Measurements from ENCODE around the gene SLX4IP. TPM values are rescaled to one million over a fixed set of nuclear protein-coding genes. Genes with fewer than 3 reads are reported as not detected.
"Not testable (repeated sequence)": the region's sequence is repeated elsewhere in the genome, so short reads cannot be mapped to it uniquely, and the experiment has no call there.

Gene SLX4IP
- total RNA-seq, 1 experiment from 2014 or later = 5.7 TPM

- peak; percentile 34 for DNase-seq (ENCODE audit: low spot score)
Measured at GRCh38 chr20:10573273-10573950, 138.3 kb downstream of the SLX4IP start.

GRCh38 chr20:10573951-10574339, 138.8 kb downstream of the SLX4IP start:
- DNase-seq (ENCODE audit: low spot score) = no peak

GRCh38 chr20:10576411-10577090, 141.4 kb downstream of the SLX4IP start:
- DNase-seq (ENCODE audit: low spot score) = no peak

GRCh38 chr20:10577648-10578047, 142.5 kb downstream of the SLX4IP start:
- DNase-seq (ENCODE audit: low spot score) = no peak

- DNase-seq (ENCODE audit: low spot score) = peak; percentile 93
Measured at GRCh38 chr20:10578607-10579006, 143.5 kb downstream of the SLX4IP start.

- DNase-seq (ENCODE audit: low spot score) = no peak
Measured at GRCh38 chr20:10579942-10580341, 144.8 kb downstream of the SLX4IP start.

- DNase-seq (ENCODE audit: low spot score) = no peak
Measured at GRCh38 chr20:10580700-10581099, 145.6 kb downstream of the SLX4IP start.

GRCh38 chr20:10581823-10582222, 146.7 kb downstream of the SLX4IP start:
- DNase-seq (ENCODE audit: low spot score) = peak; percentile 48

GRCh38 chr20:10584371-10584770, 149.3 kb downstream of the SLX4IP start:
- DNase-seq (ENCODE audit: low spot score) = no peak

- no peak for DNase-seq (ENCODE audit: low spot score)
Measured at GRCh38 chr20:10585308-10585707, 150.2 kb downstream of the SLX4IP start.

- DNase-seq (ENCODE audit: low spot score) = no peak
Measured at GRCh38 chr20:10586296-10586695, 151.2 kb downstream of the SLX4IP start.

- DNase-seq (ENCODE audit: low spot score) = not testable (repeated sequence)
Measured at GRCh38 chr20:10590446-10590845, 155.3 kb downstream of the SLX4IP start.

GRCh38 chr20:10590950-10591671, 156.0 kb downstream of the SLX4IP start:
- DNase-seq (ENCODE audit: low spot score) = no peak

GRCh38 chr20:10591946-10592521, 156.9 kb downstream of the SLX4IP start:
- peak; percentile 41 for DNase-seq (ENCODE audit: low spot score)

- DNase-seq (ENCODE audit: low spot score) = peak; percentile 67
Measured at GRCh38 chr20:10594296-10594868, 159.3 kb downstream of the SLX4IP start.

GRCh38 chr20:10595266-10595665, 160.2 kb downstream of the SLX4IP start:
- DNase-seq (ENCODE audit: low spot score) = no peak

- DNase-seq (ENCODE audit: low spot score) = no peak
Measured at GRCh38 chr20:10595985-10596384, 160.9 kb downstream of the SLX4IP start.

- peak; percentile 80 for DNase-seq (ENCODE audit: low spot score)
Measured at GRCh38 chr20:10596710-10597121, 161.6 kb downstream of the SLX4IP start.

- DNase-seq (ENCODE audit: low spot score) = no peak
Measured at GRCh38 chr20:10597637-10598036, 162.5 kb downstream of the SLX4IP start.

- DNase-seq (ENCODE audit: low spot score) = no peak
Measured at GRCh38 chr20:10602221-10602871, 167.2 kb downstream of the SLX4IP start.

GRCh38 chr20:10603378-10603777, 168.3 kb downstream of the SLX4IP start:
- DNase-seq (ENCODE audit: low spot score) = no peak

Measured in A172 (cell line).